ENCODE data around the gene CYP8B1. TPM values are rescaled to one million over a fixed set of nuclear protein-coding genes. Genes with fewer than 3 reads are reported as not detected.
A peak's percentile ranks its signal among the peaks of the same experiment; 100 is the strongest.

CYP8B1 gene
- total and polyA plus RNA-seq, 2 of the 13 experiments (the other 11 are each of a cell fraction or from before 2014, with no cell fraction given): 0.58 to 2.0 TPM

DNA sequence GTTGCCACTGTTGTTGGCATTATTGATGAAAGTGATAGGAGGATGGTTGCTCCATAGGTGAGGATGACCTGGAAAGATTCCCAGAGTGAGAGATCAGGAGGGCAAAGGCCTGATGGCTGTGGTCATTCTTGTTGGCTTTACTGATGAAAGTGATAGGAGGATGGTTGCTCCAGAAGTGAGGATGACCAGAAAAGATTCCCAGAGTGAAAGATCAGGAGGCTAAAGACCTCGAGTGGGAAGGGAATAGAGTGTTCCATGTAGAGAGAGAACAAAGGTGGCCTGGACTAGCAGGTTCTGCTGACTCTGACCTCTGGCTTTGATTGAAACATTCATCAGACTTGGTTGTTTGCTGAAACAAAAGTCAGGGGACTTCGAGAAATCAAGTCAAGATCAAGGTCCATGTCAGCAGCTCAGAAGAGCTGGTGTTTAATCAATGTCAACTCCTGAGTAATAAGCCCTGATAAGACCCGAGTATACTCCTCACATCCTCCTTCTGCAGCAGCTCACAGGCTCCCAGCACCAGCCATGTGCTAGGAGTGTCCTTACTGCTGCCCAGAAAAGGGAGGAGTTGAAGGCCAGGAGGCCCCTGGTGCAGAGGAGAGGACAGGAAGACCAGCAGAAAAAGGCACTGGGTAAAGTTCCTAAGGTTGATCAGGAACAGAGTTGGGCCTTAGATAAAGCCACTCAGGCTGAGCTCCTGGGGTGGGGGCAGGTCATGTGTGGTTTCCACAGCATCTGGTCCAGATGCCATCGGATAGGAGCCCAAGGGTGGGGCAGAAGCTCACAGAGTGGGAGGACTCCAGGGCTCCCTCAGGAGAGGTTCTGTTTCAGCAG lies 19.9 kb downstream of the CYP8B1 start (continued):
- TF ChIP-seq, protein P1, sequence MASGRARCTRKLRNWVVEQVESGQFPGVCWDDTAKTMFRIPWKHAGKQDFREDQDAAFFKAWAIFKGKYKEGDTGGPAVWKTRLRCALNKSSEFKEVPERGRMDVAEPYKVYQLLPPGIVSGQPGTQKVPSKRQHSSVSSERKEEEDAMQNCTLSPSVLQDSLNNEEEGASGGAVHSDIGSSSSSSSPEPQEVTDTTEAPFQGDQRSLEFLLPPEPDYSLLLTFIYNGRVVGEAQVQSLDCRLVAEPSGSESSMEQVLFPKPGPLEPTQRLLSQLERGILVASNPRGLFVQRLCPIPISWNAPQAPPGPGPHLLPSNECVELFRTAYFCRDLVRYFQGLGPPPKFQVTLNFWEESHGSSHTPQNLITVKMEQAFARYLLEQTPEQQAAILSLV (CRISPR knock-in tag; IDR thresholded peaks at IDR 0.05; ENCODE audit: borderline replicate concordance): no peak; the same call in 1 of the 2 replicates
- TF ChIP-seq BRD4 (CRISPR knock-in tag; IDR thresholded peaks at IDR 0.05) (peak; percentile 28; the same call in 1 of the 2 replicates), U2AF2 (IDR thresholded peaks at IDR 0.05; ENCODE audit: low read depth, low read length) (no peak), HMG20A (CRISPR knock-in tag; IDR thresholded peaks at IDR 0.05; ENCODE audit: borderline replicate concordance) (peak; percentile 91), EZH2 (conservative IDR thresholded peaks at IDR 0.05; ENCODE audit: low read depth, low read length) (no peak), RCOR2 (CRISPR knock-in tag; IDR thresholded peaks at IDR 0.05) (peak; percentile 79), ZNF335 (CRISPR knock-in tag; IDR thresholded peaks at IDR 0.05) (peak; percentile 56; the same call in 1 of the 2 replicates), ONECUT2 (CRISPR knock-in tag; IDR thresholded peaks at IDR 0.05) (peak; percentile 71), ZNF235 (CRISPR knock-in tag; IDR thresholded peaks at IDR 0.05; ENCODE audit: borderline replicate concordance) (0 out of 2 replicates have a peak, but pooled peaks have one; percentile 21), ZNF256 (CRISPR knock-in tag; conservative IDR thresholded peaks at IDR 0.05) (no peak), HDAC1 (CRISPR knock-in tag; IDR thresholded peaks at IDR 0.05) (peak; percentile 95), MAFG (CRISPR knock-in tag; IDR thresholded peaks at IDR 0.05) (no peak), CEBPG (CRISPR knock-in tag; IDR thresholded peaks at IDR 0.05) (peak; percentile 92)
- TF ChIP-seq, protein P2, sequence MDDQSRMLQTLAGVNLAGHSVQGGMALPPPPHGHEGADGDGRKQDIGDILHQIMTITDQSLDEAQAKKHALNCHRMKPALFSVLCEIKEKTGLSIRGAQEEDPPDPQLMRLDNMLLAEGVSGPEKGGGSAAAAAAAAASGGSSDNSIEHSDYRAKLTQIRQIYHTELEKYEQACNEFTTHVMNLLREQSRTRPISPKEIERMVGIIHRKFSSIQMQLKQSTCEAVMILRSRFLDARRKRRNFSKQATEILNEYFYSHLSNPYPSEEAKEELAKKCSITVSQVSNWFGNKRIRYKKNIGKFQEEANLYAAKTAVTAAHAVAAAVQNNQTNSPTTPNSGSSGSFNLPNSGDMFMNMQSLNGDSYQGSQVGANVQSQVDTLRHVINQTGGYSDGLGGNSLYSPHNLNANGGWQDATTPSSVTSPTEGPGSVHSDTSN (CRISPR knock-in tag; IDR thresholded peaks at IDR 0.05; ENCODE audit: borderline replicate concordance): no peak
- TF ChIP-seq, protein P3, sequence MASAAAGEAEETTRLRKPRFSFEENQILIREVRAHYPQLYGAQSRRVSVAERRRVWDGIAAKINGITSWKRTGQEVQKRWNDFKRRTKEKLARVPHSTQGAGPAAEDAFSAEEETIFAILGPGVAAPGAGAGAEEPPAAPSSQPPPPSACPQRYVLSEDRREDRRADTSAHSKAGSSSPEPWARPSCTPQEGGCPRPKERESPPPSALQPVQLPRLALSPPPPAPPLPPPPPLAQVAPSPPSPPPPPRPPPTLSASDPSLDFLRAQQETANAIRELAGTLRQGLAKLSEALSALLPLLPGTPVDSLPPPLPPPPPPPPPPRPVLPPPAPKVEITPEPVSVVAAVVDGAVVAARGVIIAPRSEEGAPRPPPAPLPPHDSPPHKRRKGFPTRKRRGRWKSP (CRISPR knock-in tag; IDR thresholded peaks at IDR 0.05): peak; percentile 85
- TF ChIP-seq, protein P4, sequence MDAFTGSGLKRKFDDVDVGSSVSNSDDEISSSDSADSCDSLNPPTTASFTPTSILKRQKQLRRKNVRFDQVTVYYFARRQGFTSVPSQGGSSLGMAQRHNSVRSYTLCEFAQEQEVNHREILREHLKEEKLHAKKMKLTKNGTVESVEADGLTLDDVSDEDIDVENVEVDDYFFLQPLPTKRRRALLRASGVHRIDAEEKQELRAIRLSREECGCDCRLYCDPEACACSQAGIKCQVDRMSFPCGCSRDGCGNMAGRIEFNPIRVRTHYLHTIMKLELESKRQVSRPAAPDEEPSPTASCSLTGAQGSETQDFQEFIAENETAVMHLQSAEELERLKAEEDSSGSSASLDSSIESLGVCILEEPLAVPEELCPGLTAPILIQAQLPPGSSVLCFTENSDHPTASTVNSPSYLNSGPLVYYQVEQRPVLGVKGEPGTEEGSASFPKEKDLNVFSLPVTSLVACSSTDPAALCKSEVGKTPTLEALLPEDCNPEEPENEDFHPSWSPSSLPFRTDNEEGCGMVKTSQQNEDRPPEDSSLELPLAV (CRISPR knock-in tag; conservative IDR thresholded peaks at IDR 0.05; ENCODE audit: low read depth): no peak
- TF ChIP-seq, protein P5, sequence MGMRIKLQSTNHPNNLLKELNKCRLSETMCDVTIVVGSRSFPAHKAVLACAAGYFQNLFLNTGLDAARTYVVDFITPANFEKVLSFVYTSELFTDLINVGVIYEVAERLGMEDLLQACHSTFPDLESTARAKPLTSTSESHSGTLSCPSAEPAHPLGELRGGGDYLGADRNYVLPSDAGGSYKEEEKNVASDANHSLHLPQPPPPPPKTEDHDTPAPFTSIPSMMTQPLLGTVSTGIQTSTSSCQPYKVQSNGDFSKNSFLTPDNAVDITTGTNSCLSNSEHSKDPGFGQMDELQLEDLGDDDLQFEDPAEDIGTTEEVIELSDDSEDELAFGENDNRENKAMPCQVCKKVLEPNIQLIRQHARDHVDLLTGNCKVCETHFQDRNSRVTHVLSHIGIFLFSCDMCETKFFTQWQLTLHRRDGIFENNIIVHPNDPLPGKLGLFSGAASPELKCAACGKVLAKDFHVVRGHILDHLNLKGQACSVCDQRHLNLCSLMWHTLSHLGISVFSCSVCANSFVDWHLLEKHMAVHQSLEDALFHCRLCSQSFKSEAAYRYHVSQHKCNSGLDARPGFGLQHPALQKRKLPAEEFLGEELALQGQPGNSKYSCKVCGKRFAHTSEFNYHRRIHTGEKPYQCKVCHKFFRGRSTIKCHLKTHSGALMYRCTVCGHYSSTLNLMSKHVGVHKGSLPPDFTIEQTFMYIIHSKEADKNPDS (CRISPR knock-in tag; IDR thresholded peaks at IDR 0.05): peak; percentile 96
- TF ChIP-seq, protein P6, sequence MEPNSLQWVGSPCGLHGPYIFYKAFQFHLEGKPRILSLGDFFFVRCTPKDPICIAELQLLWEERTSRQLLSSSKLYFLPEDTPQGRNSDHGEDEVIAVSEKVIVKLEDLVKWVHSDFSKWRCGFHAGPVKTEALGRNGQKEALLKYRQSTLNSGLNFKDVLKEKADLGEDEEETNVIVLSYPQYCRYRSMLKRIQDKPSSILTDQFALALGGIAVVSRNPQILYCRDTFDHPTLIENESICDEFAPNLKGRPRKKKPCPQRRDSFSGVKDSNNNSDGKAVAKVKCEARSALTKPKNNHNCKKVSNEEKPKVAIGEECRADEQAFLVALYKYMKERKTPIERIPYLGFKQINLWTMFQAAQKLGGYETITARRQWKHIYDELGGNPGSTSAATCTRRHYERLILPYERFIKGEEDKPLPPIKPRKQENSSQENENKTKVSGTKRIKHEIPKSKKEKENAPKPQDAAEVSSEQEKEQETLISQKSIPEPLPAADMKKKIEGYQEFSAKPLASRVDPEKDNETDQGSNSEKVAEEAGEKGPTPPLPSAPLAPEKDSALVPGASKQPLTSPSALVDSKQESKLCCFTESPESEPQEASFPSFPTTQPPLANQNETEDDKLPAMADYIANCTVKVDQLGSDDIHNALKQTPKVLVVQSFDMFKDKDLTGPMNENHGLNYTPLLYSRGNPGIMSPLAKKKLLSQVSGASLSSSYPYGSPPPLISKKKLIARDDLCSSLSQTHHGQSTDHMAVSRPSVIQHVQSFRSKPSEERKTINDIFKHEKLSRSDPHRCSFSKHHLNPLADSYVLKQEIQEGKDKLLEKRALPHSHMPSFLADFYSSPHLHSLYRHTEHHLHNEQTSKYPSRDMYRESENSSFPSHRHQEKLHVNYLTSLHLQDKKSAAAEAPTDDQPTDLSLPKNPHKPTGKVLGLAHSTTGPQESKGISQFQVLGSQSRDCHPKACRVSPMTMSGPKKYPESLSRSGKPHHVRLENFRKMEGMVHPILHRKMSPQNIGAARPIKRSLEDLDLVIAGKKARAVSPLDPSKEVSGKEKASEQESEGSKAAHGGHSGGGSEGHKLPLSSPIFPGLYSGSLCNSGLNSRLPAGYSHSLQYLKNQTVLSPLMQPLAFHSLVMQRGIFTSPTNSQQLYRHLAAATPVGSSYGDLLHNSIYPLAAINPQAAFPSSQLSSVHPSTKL (CRISPR knock-in tag; IDR thresholded peaks at IDR 0.05): peak; percentile 95

Data from HepG2 (cell line).